Measurements from ENCODE around the gene CD52. TPM values are rescaled to one million over a fixed set of nuclear protein-coding genes. Genes with fewer than 3 reads are reported as not detected.

CD52 gene
- total and polyA plus RNA-seq, 2 donors (not counting 3 experiments of a cell fraction or from before 2014, with no cell fraction given), result not detected

DNA sequence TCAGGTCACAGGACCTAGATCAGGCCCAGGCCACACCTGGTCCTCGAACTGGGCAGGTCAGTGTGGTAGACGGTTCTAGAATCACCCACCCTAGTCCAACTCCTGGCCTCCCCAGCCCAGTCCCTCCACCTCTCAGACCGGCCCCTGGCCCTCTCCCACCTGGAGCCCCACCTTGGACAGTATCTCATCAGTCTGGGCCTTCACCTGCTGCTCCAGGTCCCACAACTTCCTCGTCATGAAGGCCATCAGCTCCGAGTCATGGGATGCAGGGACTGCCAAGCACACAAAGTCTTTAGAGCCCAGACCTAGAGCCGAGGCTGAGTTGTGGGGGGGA lies 20.0 kb upstream of the CD52 start:
- Histone ChIP-seq H3K36me3 (ENCODE audit: control insufficient read depth in 2 of 2, extremely low read depth in 1 of 2, insufficient read depth in 2 of 2, low read length in 2 of 2) (no peaks in the 10 kb centered on the region), H3K9ac (replicated peaks; ENCODE audit: extremely low read depth, insufficient read depth, low read length) (no peak overlapping the region), H2AFZ (ENCODE audit: low read depth, low read length) (no peak overlapping the region), H3K79me2 (ENCODE audit: control insufficient read depth, insufficient read depth, low read length) (no peaks in the 10 kb centered on the region), H4K20me1 (replicated peaks; ENCODE audit: control insufficient read depth, extremely low read depth, insufficient read depth, low read length) (no peaks in the 10 kb centered on the region), H3K9me3 (replicated peaks; ENCODE audit: control insufficient read depth, insufficient read depth, low read length) (no peaks in the 10 kb centered on the region), H3K27ac (ENCODE audit: insufficient read depth, low read depth, low read length) (peak overlapping the region; percentile 49), H3K4me1 (ENCODE audit: control insufficient read depth, extremely low read depth, insufficient read depth, low read length) (peaks cover 4% of the 10 kb centered on the region), H3K9me1 (replicated peaks; ENCODE audit: control insufficient read depth, extremely low read depth, insufficient read depth, low read length) (no peaks in the 10 kb centered on the region), H3K4me3 (replicated peaks in 1 of 3; ENCODE audit: insufficient read depth in 1 of 3, low read depth in 1 of 3, low read length in 3 of 3) (no peak overlapping the region), H3K4me2 (ENCODE audit: insufficient read depth, low read length) (no peak overlapping the region), H3K27me3 (ENCODE audit: control insufficient read depth in 2 of 2, insufficient read depth in 2 of 2, low read length in 2 of 2) (no peaks in the 10 kb centered on the region)
- dilution Hi-C loops (cut with MboI; ENCODE audit: extremely low pct_ligation_motif_present, low sequenced_read_pairs), result no loop called here
- ChIA-PET CTCF (interaction anchor here (2.0 kb wide), 1 partner anchor 9 kb away, joined by 8 read pairs; no protein-coding TSS in a partner anchor), POLR2A (no interaction called here)
- TF ChIP-seq EZH2 (IDR thresholded peaks at IDR 0.05; ENCODE audit: borderline replicate concordance, low read depth, low read length, severe bottlenecking) (no peak), FOS (IDR thresholded peaks at IDR 0.05; ENCODE audit: borderline replicate concordance, insufficient read depth, low read length) (no peak)
- TF ChIP-seq, protein P1, sequence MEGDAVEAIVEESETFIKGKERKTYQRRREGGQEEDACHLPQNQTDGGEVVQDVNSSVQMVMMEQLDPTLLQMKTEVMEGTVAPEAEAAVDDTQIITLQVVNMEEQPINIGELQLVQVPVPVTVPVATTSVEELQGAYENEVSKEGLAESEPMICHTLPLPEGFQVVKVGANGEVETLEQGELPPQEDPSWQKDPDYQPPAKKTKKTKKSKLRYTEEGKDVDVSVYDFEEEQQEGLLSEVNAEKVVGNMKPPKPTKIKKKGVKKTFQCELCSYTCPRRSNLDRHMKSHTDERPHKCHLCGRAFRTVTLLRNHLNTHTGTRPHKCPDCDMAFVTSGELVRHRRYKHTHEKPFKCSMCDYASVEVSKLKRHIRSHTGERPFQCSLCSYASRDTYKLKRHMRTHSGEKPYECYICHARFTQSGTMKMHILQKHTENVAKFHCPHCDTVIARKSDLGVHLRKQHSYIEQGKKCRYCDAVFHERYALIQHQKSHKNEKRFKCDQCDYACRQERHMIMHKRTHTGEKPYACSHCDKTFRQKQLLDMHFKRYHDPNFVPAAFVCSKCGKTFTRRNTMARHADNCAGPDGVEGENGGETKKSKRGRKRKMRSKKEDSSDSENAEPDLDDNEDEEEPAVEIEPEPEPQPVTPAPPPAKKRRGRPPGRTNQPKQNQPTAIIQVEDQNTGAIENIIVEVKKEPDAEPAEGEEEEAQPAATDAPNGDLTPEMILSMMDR (IDR thresholded peaks at IDR 0.05; ENCODE audit: extremely low read depth in 1 of 2, insufficient read depth in 1 of 2, low read depth in 1 of 2, low read length in 2 of 2), result no peak
- no TSS peak for BruUV-seq (replicated peaks)
- intact Hi-C loops (cut with micrococcal nuclease), result no loop called here
- FAIRE-seq (no peak), DNase-seq (ENCODE audit: low read depth, low spot score) (no peak)

DNA sequence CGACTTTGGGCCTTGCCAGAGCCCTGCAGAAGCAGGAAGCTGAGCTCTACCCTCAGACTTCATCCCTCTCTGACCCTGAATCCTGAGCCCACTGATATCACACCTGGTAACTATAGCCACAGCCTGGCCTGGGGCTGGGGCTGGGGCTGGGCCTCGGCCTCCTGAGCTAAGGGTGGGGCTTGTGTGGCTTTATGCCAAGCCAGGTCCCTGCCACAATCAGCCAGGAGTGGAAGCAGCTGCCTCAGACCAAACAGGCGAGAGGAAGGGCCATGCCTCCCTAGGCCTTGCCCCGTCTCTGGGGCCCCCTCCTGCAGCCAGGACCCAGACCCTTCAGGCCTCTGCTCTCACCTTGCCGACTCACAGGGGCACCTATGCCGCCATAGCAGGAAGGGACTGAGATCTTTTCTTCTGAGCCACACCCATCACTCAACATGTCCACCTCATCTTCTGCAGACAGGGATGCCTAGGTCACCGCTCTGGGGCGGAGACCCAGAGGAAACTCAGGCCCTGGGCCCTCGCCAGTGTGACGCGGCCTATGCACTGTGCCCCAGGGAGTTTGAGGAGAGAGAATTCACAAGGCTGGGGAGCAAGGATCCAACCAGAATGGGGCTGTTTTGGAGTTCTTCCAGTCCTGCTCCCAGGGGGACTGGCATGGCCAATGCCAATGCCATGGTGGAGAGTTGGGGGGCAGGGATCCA lies 17.0 kb upstream of the CD52 start:
- Histone ChIP-seq H3K27me3 (ENCODE audit: control insufficient read depth in 2 of 2, insufficient read depth in 2 of 2, low read length in 2 of 2) (no peaks in the 10 kb centered on the region), H3K9ac (replicated peaks; ENCODE audit: extremely low read depth, insufficient read depth, low read length) (no peak overlapping the region), H3K4me3 (replicated peaks in 1 of 3; ENCODE audit: insufficient read depth in 1 of 3, low read depth in 1 of 3, low read length in 3 of 3) (no peak overlapping the region), H3K36me3 (ENCODE audit: control insufficient read depth in 2 of 2, extremely low read depth in 1 of 2, insufficient read depth in 2 of 2, low read length in 2 of 2) (no peaks in the 10 kb centered on the region), H3K9me3 (replicated peaks; ENCODE audit: control insufficient read depth, insufficient read depth, low read length) (no peaks in the 10 kb centered on the region), H3K79me2 (ENCODE audit: control insufficient read depth, insufficient read depth, low read length) (no peaks in the 10 kb centered on the region), H3K9me1 (replicated peaks; ENCODE audit: control insufficient read depth, extremely low read depth, insufficient read depth, low read length) (no peaks in the 10 kb centered on the region), H2AFZ (ENCODE audit: low read depth, low read length) (no peak overlapping the region), H4K20me1 (replicated peaks; ENCODE audit: control insufficient read depth, extremely low read depth, insufficient read depth, low read length) (no peaks in the 10 kb centered on the region), H3K4me2 (ENCODE audit: insufficient read depth, low read length) (no peak overlapping the region), H3K4me1 (ENCODE audit: control insufficient read depth, extremely low read depth, insufficient read depth, low read length) (peaks cover 6% of the 10 kb centered on the region), H3K27ac (ENCODE audit: insufficient read depth, low read depth, low read length) (no peak overlapping the region)
- dilution Hi-C loops (cut with MboI; ENCODE audit: extremely low pct_ligation_motif_present, low sequenced_read_pairs), result no loop called here
- ChIA-PET CTCF (interaction anchor here (1.5 to 3.9 kb wide), 2 partner anchors 16 to 22 kb away, joined by 4 to 18 read pairs; no protein-coding TSS in a partner anchor), POLR2A (no interaction called here)
- intact Hi-C loops (cut with micrococcal nuclease), result no loop called here
- no peak for DNase-seq (ENCODE audit: low read depth, low spot score)
- no TSS peak for BruUV-seq (replicated peaks)
- no peak for FAIRE-seq
- no peak for TF ChIP-seq JUN (IDR thresholded peaks at IDR 0.05; ENCODE audit: borderline replicate concordance, insufficient read depth, insufficient read length, low read depth)
- no peak for TF ChIP-seq POLR2A (IDR thresholded peaks at IDR 0.05; ENCODE audit: low read depth, low read length)
- no peak for TF ChIP-seq GATA2 (IDR thresholded peaks at IDR 0.05; ENCODE audit: insufficient read depth, insufficient read length, low read depth, low read length)
- TF ChIP-seq, protein P2, sequence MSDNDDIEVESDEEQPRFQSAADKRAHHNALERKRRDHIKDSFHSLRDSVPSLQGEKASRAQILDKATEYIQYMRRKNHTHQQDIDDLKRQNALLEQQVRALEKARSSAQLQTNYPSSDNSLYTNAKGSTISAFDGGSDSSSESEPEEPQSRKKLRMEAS (IDR thresholded peaks at IDR 0.05; ENCODE audit: insufficient read depth, insufficient read length), result no peak
- TF ChIP-seq EZH2 (IDR thresholded peaks at IDR 0.05; ENCODE audit: borderline replicate concordance, low read depth, low read length, severe bottlenecking), result no peak
- TF ChIP-seq, protein P1 (IDR thresholded peaks at IDR 0.05; ENCODE audit: extremely low read depth in 1 of 2, insufficient read depth in 1 of 2, low read depth in 1 of 2, low read length in 2 of 2), result no peak
- no peak for TF ChIP-seq MYC (IDR thresholded peaks at IDR 0.05; ENCODE audit: low read depth, low read length)
- no peak for TF ChIP-seq FOS (IDR thresholded peaks at IDR 0.05; ENCODE audit: borderline replicate concordance, insufficient read depth, low read length)
- no peak for TF ChIP-seq POLR2AphosphoS5 (IDR thresholded peaks at IDR 0.05; ENCODE audit: insufficient read depth, low read depth, low read length)
